Right lobe of liver (tissue), 4 donors: ENCODE data around the gene SMIM44.
"Not testable (repeated sequence)": the region's sequence is repeated elsewhere in the genome, so short reads cannot be mapped to it uniquely, and the experiment has no call there.

Experiments
- POLR2A ChIP-seq: fragments of 450-650 bp; IDR thresholded peaks from one replicate; pipeline ENCODE4 v1.6.1; 2017; ENCODE audit warnings: antibody characterized with exemption, mild to moderate bottlenecking
- TF ChIP-seq, protein P1 (sequence below), 4 donors: fragments of 200-600 bp in 3 of 4; fragments of 450-650 bp in 1 of 4; IDR thresholded peaks; one replicate each; pipeline versions ENCODE4 v1.5.1 to v1.8.0; 2016 to 2022; ENCODE audit warnings: antibody characterized with exemption in 4 of 4, mild to moderate bottlenecking in 2 of 4
- donor health status: DM: no; HTN: no; CAD: no.
- donor health status: DM: no; HTN: no; CAD: no.
- donor health status: DM: no; HTN: yes; CAD: no.

DNA sequence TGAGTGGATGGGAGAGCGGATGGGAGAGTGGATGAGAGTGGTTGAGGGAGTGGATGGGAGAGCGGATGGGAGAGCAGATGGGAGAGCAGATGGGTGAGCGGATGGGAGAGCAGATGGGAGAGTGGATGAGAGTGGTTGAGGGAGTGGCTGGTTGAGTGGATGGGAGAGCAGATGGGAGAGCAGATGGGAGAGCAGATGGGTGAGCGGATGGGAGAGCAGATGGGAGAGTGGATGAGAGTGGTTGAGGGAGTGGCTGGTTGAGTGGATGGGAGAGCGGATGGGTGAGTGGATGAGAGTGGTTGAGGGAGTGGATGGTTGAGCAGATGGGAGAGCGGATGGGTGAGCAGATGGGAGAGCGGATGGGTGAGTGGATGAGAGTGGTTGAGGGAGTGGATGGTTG, 46.1 kb upstream of the SMIM44 start:
- TF ChIP-seq POLR2A: not testable (repeated sequence)
- TF ChIP-seq, protein P1, sequence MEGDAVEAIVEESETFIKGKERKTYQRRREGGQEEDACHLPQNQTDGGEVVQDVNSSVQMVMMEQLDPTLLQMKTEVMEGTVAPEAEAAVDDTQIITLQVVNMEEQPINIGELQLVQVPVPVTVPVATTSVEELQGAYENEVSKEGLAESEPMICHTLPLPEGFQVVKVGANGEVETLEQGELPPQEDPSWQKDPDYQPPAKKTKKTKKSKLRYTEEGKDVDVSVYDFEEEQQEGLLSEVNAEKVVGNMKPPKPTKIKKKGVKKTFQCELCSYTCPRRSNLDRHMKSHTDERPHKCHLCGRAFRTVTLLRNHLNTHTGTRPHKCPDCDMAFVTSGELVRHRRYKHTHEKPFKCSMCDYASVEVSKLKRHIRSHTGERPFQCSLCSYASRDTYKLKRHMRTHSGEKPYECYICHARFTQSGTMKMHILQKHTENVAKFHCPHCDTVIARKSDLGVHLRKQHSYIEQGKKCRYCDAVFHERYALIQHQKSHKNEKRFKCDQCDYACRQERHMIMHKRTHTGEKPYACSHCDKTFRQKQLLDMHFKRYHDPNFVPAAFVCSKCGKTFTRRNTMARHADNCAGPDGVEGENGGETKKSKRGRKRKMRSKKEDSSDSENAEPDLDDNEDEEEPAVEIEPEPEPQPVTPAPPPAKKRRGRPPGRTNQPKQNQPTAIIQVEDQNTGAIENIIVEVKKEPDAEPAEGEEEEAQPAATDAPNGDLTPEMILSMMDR (IDR thresholded peaks at IDR 0.05): not testable (repeated sequence)
